Measurements from ENCODE around the gene ADAMTSL2. TPM values are rescaled to one million over a fixed set of nuclear protein-coding genes. Genes with fewer than 3 reads are reported as not detected.
"Not testable (repeated sequence)": the region's sequence is repeated elsewhere in the genome, so short reads cannot be mapped to it uniquely, and the experiment has no call there.

ADAMTSL2 gene
- polyA plus RNA-seq, 4 donors: 1.5 to 2.9 (median 1.8) TPM

DNA sequence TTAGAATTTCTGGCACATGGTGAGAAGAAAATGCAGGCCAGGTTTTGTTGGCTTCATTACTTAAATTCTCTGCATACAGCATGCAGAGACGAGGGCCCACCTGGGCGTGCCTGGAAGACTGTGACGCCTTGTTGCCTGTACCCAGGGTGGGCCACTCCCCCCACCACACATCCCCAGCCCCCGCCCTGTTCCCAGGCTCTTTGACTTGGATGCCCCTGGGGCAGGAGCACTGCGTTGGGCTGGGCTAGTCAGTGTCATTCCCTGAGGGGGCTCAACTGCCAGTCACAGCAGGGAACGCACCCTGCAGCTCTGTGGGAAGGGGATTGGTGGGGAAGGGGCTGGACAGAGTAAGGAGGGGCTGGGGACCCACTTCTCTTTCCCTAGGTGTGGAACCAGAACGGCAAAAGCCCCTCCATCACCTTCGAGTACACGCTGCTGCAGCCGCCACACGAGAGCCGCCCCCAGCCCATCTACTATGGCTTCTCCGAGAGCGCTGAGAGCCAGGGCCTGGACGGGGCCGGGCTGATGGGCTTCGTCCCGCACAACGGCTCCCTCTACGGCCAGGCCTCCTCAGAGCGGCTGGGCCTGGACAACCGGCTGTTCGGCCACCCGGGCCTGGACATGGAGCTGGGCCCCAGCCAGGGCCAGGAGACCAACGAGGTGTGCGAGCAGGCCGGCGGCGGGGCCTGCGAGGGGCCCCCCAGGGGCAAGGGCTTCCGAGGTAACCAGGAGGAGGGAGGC is 19.6 kb downstream of the ADAMTSL2 start:
- no peak for DNase-seq (ENCODE audit: low read depth in 4 of 4, low spot score in 3 of 4)

DNA sequence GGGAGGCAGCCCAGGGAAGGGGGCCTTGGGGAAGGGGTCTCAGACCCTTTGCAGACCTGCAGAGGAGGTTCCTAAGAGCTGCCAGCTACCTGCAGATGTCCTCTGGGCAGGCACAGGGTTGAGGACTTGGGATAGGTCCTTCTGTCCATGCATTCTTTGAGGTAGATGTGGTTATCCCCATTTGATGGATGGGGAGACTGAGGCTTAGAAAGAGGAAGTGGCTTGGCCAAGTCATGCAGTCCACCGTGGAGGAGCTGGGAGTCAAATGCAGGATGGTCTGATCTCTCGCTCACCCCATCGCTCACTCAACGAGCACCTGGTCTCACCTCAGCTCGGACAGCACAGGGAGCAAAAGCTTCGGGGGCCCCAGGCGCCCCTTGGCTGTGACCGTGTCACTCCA is 20.2 kb downstream of the ADAMTSL2 start:
- DNase-seq (ENCODE audit: low read depth in 4 of 4, low spot score in 3 of 4): no peak

DNA sequence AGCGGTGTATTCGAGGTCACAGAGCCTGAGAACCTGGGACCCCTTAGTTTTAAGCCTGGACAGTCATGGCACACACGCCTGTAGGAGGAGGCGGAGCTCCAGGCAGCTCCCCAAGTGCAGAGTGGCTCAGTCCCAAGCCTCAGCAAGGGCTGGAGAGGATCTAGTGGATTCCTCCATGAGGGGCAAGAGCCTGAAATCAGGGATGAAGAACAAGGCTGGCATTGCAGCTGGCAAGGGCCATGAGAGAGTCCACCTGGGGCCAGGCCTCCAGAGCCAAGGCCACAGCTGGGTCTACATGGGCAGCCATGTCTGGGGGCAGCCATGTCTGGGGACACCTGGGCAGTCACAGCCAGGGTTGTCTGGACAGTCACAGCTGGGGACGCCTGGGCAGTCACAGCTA is 21.9 kb downstream of the ADAMTSL2 start:
- DNase-seq (ENCODE audit: low read depth in 4 of 4, low spot score in 3 of 4): no peak

DNA sequence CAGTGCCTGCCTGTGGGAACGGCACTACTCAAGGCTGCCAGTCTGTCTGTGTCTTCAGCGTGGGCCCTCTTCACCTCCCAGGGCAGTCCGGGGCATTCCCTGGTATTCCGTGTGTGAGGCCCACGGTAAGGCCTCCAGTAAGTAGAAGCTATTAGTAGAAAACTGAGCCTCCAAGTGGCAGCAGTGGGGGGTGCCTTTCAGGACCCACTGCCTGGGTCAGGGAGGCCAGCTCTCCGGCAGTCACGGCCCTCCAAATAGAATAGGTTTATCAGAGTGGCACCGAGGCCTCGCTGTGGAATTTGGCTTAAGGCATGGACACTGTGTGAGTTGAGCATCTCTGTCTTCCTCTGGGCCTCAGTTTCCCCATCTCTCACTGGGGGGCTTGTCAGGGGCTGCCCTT is 23.1 kb downstream of the ADAMTSL2 start:
- DNase-seq (ENCODE audit: low read depth in 4 of 4, low spot score in 3 of 4): no peak

DNA sequence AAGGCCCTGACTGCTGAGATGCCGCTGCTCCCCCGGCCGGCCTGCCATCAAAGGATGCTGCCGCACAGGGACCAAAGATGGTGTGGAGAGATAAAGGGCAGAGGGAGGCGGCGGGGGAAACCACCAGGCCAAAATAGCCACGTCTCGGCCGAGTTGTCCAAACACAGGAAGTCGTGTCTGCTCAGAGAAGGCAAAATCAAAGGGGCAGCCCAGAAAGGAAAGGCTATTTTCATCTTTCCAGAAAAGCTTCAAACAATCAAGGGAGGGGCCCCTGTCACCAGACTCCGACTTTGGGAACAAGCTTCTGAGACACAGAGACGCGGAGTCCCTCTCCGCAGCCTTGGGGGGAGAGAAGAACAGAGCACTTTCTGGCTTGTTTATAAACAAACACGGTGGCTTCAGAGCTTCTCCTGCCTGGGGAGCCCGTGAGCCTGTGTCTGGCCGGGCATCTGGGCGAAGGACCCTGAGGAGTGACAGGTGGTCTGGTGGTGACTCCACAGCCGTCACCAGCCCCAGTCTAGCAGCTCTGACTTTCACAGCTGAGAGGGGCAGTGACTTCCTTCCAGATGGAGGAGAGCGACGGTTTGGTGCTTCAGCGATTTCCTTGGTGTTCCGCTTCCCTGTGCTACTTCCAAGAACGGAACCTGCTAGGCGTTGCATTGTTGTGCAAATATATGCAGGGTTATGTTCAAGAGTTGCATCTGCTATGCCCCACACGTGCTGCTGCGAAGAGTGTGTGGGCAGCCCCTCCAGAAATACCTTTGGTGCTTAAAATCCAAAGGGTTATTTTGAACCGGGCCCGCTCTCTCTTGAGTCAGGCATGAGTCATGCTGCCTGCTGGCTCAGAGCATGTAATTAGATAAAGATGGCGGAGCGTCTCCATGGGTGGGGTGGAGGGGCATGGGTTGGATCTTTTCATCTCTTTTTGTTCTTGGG is 24.0 kb downstream of the ADAMTSL2 start:
- DNase-seq (ENCODE audit: low read depth in 4 of 4, low spot score in 3 of 4): no peak

DNA sequence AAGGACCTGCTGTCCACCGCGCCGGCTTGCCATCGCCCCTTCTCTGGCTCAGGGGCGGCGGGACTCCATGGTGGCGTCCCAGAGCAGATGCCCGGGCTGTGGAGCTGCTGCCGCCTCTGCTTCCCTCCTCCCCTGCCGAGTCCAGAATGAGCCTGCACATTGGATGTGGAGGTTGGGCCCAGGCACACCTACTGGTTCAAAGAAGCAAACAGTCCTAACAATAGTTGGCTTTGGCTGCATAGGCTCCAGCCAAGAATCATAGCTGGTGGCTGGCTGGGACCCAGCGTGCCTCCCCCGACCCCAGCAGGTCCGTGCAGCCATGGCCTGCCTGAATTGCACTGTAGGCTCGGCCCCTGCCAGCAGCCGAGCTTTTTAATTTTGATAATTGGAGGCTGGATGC is 25.8 kb downstream of the ADAMTSL2 start:
- no peak for DNase-seq (ENCODE audit: low read depth in 4 of 4, low spot score in 3 of 4)

DNA sequence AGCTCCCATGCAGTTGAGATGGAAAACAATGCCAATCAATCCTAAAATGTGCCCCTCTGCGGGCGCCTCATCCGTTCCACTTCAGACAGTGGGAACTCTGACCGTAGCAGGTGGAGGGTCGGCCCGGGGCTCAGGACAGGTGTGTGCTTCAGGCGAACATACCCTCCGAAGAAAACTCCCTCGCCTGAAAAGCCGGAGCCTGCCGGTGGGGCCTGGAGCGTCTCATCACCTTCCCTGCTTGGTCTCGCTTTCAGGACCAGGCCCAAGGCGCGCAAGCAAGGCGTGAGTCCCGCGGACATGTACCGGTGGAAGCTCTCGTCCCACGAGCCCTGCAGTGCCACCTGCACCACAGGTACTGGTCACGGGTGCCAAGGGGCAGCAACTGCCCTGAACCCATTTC is 26.4 kb downstream of the ADAMTSL2 start:
- DNase-seq (ENCODE audit: low read depth in 4 of 4, low spot score in 3 of 4): no peak

DNA sequence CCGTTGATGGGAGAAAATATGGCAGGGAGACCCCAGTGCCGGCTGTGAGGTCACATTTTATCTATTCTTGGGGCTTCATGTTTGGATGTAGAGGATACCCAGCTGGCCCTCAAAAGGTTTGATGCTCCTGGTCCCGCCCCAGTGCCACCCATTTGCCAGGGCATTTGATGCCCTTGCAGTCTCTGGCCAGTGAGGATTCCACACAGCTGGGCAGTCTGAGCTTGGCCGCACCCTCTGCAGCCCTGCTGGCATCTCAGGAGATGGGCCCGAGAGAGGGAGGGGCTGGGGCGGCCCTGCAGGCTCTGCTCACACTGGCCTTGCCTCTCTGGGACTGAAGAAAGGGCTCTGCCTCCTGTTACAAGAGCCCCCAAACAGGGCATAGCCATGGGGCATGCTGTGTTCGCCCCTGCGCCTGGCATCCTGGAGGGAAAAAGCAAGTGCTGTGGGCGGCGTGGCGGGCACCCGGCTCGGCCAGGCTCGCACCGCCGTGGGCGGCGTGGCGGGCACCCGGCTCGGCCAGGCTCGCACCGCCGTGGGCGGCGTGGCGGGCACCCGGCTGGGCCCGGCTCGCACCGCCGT is 27.6 kb downstream of the ADAMTSL2 start:
- DNase-seq (ENCODE audit: low read depth in 4 of 4, low spot score in 3 of 4): no peak

DNA sequence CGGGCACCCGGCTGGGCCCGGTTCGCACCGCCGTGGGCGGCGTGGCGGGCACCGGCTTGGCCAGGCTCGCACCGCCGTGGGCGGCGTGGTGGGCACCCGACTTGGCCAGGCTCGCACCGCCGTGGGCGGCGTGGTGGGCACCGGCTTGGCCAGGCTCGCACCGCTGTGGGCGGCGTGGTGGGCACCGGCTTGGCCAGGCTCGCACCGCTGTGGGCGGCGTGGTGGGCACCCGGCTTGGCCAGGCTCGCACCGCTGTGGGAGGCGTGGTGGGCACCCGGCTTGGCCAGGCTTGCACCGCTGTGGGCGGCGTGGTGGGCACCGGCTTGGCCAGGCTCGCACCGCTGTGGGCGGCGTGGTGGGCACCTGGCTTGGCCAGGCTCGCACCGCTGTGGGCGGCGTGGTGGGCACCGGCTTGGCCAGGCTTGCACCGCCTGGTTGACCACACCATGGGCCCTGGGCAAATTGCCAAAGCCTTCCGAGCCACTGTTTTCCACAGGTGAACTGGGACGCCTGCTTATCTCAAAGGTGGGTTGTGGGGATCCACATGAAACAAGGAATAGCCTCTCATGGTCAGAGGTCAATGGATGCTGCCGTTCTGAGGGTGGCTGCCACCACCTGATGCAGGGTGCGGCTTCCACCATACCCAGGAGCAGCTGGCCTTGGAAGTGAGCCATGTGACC is 28.2 kb downstream of the ADAMTSL2 start:
- no peak for DNase-seq (ENCODE audit: low read depth in 4 of 4, low spot score in 3 of 4)

DNA sequence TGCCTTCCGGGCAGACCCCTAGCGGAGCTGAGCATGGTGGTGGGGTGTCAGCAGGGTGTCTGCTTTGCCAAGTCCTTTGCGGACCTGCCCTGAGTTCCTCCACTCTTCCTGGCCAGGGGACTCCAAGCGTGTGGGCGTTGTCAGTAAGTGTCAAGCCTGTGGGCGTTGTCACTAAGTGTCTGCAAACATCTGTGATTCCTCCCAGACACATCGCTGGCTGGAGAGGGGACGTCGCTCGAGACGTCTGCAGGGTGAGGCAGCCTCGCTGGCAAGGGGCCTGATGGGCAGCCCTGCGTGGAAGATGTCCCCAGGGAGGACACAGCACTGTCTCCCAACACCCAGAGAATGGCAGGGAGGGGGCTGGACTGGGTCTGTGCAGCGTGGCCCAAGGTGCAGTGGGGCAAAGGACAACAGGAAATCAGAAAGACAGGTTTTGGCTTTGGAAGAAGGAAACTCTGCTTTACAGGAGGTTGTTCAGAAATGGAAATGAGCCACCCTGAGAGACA is 28.8 kb downstream of the ADAMTSL2 start:
- DNase-seq (ENCODE audit: low read depth in 4 of 4, low spot score in 3 of 4): no peak

DNA sequence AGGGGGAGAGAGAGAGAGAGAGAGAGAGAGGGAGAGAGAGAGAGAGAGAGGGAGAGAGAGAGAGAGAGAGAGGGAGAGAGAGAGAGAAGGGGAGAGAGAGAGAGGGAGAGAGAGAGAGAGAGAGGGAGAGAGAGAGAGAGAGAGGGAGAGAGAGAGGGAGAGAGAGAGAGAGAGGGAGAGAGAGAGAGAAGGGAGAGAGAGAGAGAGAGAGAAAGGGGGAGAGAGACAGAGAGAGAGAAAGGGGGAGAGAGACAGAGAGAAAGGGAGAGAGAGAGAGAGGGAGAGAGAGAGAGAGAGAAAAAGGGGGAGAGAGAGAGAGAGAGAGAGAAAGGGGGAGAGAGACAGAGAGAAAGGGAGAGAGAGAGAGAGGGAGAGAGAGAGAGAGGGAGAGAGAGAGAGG is 29.3 kb downstream of the ADAMTSL2 start:
- not testable (repeated sequence) for DNase-seq (ENCODE audit: low read depth in 4 of 4, low spot score in 3 of 4)

DNA sequence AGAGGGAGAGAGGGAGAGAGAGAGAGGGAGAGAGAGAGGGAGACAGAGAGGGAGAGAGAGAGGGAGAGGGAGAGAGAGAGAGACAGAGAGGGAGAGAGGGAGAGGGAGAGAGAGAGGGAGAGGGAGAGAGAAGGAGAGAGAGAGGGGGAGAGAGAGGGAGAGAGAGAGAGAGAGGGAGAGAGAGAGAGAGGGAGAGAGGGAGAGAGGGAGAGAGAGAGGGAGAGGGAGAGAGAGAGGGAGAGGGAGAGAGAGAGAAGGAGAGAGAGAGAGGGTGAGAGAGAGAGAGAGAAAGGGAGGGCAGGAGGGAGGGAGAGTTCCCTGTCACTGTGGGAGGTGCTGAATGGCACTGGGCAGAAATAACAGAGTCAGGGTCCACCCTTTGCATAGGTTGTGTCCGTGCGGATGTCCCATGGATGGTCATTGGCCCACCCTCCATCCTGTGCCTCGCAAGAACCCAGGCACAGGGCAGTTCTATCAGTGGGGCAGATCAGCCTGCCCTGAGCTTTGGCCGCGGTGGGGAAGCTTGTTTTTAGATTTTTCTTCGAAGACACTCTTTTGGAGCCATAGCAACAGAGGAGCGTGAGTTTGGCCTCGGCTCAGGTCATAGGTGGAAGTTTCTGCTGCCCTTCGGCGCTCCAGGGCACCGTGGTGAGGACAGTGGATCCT is 30.1 kb downstream of the ADAMTSL2 start:
- DNase-seq (ENCODE audit: low read depth in 4 of 4, low spot score in 3 of 4): no peak

DNA sequence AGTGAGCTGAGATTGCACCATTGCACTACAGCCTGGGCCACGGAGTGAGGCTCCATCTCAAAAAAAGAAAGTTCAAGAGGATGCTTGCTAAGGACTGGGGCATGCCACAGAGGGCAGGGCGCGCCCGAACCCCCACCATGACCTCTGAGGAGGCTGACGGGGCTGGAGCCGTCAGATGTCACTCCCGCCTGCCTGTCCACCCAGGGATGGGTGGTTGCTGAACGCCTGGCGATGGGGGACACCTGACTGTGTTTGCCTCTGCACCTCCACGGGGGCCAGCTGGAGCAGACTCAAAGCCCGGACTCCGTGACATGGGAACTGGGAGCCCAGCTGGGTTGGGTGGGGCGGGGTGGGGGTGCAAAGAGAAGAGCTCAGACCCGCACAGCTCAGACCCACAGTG is 31.9 kb downstream of the ADAMTSL2 start:
- no peak for DNase-seq (ENCODE audit: low read depth in 4 of 4, low spot score in 3 of 4)

DNA sequence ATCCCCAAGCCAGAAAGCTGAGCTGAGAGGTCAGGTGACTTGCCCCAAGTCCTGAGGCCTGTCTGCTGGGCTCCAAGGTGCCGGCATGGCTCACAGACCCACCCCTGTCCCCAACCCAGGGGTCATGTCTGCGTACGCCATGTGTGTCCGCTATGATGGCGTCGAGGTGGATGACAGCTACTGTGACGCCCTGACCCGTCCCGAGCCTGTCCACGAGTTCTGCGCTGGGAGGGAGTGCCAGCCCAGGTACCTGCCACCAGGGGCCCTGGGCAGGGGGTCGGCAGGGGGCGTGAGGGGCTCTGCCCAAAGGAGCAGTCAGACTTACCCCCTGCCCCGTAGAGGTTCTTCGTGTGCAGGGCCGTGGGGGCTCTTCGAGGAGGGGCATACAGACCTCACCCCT is 32.3 kb downstream of the ADAMTSL2 start:
- no peak for DNase-seq (ENCODE audit: low read depth in 4 of 4, low spot score in 3 of 4)

DNA sequence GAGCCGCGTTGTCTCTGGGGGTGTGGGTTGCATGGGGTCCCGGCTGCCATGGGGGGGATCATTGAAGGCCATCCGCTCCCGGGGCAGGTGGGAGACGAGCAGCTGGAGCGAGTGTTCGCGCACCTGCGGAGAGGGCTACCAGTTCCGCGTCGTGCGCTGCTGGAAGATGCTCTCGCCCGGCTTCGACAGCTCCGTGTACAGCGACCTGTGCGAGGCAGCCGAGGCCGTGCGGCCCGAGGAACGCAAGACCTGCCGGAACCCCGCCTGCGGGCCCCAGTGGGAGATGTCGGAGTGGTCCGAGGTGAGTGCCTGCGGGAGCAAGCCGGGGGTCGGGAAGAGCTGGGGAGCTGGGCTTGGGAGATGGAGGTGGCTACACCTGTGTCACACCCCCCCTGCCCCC is 33.7 kb downstream of the ADAMTSL2 start:
- DNase-seq (ENCODE audit: low read depth in 4 of 4, low spot score in 3 of 4): no peak

DNA sequence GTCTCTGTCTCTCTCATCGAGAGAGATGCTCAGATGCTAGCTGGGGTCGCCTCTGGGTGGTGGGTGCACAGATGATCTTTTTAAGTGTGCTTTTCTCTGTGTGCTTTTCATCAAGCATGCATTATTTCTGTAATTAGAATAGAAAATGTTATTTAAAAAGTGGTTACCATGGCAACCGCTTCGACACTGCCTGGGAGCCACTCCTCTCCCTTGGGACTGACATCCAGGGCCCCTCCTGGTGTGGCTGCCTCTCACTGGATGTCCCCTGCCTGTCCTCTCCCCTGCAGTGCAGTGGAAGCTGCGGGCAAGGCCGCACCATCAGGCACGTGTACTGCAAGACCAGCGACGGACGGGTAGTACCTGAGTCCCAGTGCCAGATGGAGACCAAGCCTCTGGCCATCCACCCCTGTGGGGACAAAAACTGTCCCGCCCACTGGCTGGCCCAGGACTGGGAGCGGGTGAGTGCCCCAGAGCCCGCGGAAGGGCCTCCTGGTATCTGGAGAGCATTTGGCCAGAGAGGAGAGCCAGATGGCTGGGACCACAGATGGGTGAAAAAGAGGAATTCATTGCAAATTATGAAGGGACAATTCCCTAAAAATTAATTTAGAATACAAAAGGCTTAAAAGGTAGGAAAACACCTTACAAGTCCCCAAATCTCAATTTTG is 34.7 kb downstream of the ADAMTSL2 start:
- no peak for DNase-seq (ENCODE audit: low read depth in 4 of 4, low spot score in 3 of 4)

DNA sequence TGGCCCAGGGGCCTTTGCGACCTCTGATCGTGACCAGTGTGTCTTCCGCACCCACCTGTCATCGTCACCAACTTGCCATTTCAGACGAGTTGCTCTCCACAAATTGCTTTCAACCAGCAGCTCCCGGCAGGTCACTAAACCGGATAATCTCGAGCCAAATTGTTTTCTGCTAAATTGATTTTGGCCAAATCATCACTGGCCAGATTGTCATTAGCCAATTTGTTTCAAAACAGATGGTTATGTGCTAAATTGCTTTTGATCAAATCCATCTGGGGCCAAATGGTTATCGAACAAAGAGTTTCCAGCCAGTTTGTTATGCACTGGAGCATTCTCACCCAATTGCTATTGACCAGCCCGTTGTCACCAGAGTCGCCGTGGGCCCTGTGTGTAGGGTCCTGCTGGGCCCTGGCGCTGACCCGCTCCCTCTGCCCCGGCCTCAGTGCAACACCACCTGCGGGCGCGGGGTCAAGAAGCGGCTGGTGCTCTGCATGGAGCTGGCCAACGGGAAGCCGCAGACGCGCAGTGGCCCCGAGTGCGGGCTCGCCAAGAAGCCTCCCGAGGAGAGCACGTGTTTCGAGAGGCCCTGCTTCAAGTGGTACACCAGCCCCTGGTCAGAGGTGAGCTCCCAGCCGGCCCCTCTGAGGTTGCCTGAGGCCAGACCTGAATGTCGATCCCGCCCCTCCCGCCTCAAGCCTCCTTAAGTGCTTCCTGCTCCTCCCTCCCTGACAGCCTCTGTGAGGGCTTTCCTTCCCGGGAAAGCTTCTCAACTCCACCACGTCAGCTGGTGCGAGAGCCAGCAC is 35.6 kb downstream of the ADAMTSL2 start:
- no peak for DNase-seq (ENCODE audit: low read depth in 4 of 4, low spot score in 3 of 4)

DNA sequence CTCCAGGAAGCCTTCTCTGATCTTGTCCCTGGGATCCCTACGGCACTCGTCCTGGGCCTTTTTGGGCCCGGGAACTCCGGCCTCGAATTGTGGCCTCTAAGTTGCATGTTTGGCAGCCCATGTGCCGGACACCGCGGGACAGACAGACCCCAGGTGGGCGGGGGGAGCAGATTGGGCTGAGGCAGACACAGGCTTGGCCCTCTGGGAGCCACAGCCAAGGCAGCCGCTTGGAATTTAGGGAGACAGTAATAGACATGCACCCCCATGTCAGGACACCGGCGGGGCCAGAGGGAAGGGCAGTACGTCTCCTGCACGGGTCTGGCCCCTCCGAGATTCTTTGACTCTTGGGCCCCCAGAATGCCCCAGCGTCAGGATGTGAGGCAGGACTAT is 36.2 kb downstream of the ADAMTSL2 start:
- DNase-seq (ENCODE audit: low read depth in 4 of 4, low spot score in 3 of 4): no peak

DNA sequence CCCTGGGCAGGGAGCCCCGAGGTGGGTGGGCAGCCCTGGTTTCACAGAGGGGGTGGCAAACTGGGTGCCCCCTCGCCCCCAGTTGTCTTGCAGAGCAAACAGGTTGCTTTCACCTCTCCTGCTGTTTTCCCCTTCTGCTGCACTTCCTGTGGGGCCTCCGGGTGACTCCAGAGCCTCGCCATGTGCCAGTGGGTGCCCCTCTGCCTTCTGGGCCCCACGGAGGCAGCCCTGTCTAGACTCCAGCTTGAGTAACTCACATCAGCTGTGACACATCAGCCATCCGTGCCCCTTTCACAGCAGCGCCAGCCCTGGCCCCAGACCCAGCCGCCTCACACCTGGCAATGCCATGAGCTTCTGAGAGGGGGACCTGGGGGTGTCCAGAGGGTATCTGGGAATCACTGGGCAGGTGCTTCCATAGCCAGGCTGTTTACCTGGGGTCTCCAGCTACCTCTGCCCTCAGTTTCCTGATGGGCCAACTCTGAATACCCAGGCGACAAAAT is 36.9 kb downstream of the ADAMTSL2 start:
- no peak for DNase-seq (ENCODE audit: low read depth in 4 of 4, low spot score in 3 of 4)
